ENCODE measurements around the gene GALNT5.

The GALNT5 gene

GRCh38 chr2:157216286-157216965 lies 41.1 kb upstream of the GALNT5 start:
- ChIA-PET CTCF (no interaction called here), POLR2A (no interaction called here)
- Histone ChIP-seq H3K9me3 (ENCODE audit: control insufficient read depth, insufficient read depth, low read depth, low read length) (no peaks in the 10 kb centered on the region), H3K27ac (ENCODE audit: extremely low read depth, low read depth, low read length) (no peak overlapping the region), H3K36me3 (ENCODE audit: control insufficient read depth in 2 of 2, insufficient read depth in 1 of 2, low read length in 2 of 2) (no peaks in the 10 kb centered on the region), H3K4me1 (ENCODE audit: control insufficient read depth, insufficient read depth, low read length) (no peaks in the 10 kb centered on the region), H3K4me3 (ENCODE audit: low read depth, low read length) (no peak overlapping the region)
- TF ChIP-seq WT1 (tag by site-specific recombination; IDR thresholded peaks at IDR 0.05) (no peak), ZNF133 (tag by site-specific recombination; IDR thresholded peaks at IDR 0.05) (no peak), ZNF292 (tag by site-specific recombination; IDR thresholded peaks at IDR 0.05; ENCODE audit: borderline replicate concordance, low read depth) (no peak), ZNF24 (tag by site-specific recombination; IDR thresholded peaks at IDR 0.05) (no peak), ZNF621 (tag by site-specific recombination; IDR thresholded peaks at IDR 0.05) (no peak), ZNF549 (tag by site-specific recombination; IDR thresholded peaks at IDR 0.05) (no peak), SP2 (tag by site-specific recombination; IDR thresholded peaks at IDR 0.05) (no peak), ZNF350 (tag by site-specific recombination; IDR thresholded peaks at IDR 0.05) (no peak), ZNF248 (tag by site-specific recombination; IDR thresholded peaks at IDR 0.05) (no peak), YY2 (tag by site-specific recombination; IDR thresholded peaks at IDR 0.05) (no peak)
- TF ChIP-seq, protein P1, sequence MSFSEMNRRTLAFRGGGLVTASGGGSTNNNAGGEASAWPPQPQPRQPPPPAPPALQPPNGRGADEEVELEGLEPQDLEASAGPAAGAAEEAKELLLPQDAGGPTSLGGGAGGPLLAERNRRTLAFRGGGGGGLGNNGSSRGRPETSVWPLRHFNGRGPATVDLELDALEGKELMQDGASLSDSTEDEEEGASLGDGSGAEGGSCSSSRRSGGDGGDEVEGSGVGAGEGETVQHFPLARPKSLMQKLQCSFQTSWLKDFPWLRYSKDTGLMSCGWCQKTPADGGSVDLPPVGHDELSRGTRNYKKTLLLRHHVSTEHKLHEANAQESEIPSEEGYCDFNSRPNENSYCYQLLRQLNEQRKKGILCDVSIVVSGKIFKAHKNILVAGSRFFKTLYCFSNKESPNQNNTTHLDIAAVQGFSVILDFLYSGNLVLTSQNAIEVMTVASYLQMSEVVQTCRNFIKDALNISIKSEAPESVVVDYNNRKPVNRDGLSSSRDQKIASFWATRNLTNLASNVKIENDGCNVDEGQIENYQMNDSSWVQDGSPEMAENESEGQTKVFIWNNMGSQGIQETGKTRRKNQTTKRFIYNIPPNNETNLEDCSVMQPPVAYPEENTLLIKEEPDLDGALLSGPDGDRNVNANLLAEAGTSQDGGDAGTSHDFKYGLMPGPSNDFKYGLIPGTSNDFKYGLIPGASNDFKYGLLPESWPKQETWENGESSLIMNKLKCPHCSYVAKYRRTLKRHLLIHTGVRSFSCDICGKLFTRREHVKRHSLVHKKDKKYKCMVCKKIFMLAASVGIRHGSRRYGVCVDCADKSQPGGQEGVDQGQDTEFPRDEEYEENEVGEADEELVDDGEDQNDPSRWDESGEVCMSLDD (tag by site-specific recombination; IDR thresholded peaks at IDR 0.05), result no peak
- TF ChIP-seq, protein P2, sequence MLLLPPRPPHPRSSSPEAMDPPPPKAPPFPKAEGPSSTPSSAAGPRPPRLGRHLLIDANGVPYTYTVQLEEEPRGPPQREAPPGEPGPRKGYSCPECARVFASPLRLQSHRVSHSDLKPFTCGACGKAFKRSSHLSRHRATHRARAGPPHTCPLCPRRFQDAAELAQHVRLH (tag by site-specific recombination; IDR thresholded peaks at IDR 0.05), result no peak
- TF ChIP-seq, protein P3, sequence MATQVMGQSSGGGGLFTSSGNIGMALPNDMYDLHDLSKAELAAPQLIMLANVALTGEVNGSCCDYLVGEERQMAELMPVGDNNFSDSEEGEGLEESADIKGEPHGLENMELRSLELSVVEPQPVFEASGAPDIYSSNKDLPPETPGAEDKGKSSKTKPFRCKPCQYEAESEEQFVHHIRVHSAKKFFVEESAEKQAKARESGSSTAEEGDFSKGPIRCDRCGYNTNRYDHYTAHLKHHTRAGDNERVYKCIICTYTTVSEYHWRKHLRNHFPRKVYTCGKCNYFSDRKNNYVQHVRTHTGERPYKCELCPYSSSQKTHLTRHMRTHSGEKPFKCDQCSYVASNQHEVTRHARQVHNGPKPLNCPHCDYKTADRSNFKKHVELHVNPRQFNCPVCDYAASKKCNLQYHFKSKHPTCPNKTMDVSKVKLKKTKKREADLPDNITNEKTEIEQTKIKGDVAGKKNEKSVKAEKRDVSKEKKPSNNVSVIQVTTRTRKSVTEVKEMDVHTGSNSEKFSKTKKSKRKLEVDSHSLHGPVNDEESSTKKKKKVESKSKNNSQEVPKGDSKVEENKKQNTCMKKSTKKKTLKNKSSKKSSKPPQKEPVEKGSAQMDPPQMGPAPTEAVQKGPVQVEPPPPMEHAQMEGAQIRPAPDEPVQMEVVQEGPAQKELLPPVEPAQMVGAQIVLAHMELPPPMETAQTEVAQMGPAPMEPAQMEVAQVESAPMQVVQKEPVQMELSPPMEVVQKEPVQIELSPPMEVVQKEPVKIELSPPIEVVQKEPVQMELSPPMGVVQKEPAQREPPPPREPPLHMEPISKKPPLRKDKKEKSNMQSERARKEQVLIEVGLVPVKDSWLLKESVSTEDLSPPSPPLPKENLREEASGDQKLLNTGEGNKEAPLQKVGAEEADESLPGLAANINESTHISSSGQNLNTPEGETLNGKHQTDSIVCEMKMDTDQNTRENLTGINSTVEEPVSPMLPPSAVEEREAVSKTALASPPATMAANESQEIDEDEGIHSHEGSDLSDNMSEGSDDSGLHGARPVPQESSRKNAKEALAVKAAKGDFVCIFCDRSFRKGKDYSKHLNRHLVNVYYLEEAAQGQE (tag by site-specific recombination; IDR thresholded peaks at IDR 0.05), result no peak
- TF ChIP-seq, protein P4, sequence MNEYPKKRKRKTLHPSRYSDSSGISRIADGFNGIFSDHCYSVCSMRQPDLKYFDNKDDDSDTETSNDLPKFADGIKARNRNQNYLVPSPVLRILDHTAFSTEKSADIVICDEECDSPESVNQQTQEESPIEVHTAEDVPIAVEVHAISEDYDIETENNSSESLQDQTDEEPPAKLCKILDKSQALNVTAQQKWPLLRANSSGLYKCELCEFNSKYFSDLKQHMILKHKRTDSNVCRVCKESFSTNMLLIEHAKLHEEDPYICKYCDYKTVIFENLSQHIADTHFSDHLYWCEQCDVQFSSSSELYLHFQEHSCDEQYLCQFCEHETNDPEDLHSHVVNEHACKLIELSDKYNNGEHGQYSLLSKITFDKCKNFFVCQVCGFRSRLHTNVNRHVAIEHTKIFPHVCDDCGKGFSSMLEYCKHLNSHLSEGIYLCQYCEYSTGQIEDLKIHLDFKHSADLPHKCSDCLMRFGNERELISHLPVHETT (tag by site-specific recombination; IDR thresholded peaks at IDR 0.05), result no peak

DNA sequence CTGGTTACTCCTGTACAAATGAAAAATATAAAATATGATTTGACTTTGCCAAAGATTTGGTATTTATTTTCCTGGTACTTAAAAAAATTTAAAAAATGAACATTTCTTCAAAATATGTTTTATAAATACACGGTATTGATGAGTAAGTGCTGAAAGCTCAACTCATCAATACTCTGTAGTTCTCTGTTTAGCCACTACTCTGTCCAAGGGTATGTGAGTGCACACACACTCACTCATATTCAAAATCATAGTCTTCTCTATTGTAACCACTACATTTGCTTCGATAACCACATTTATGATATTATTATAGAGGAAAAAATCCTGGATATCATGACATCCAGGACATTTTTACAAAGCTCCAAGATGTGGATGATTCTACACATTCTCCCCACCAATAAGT lies 40.1 kb upstream of the GALNT5 start:
- Histone ChIP-seq H3K36me3 (ENCODE audit: control insufficient read depth in 2 of 2, insufficient read depth in 1 of 2, low read length in 2 of 2) (no peaks in the 10 kb centered on the region), H3K4me1 (ENCODE audit: control insufficient read depth, insufficient read depth, low read length) (no peaks in the 10 kb centered on the region), H3K9me3 (ENCODE audit: control insufficient read depth, insufficient read depth, low read depth, low read length) (no peaks in the 10 kb centered on the region), H3K4me3 (ENCODE audit: low read depth, low read length) (no peak overlapping the region), H3K27ac (ENCODE audit: extremely low read depth, low read depth, low read length) (no peak overlapping the region)
- CTCF ChIA-PET, result interaction anchor here (0.6 kb wide), 1 partner anchor 47 kb away, joined by 3 read pairs; no protein-coding TSS in a partner anchor
- POLR2A ChIA-PET, result no interaction called here
- TF ChIP-seq FEZF1 (tag by site-specific recombination; IDR thresholded peaks at IDR 0.05) (no peak), ZBTB1 (tag by site-specific recombination; IDR thresholded peaks at IDR 0.05) (no peak), PRDM1 (tag by site-specific recombination; IDR thresholded peaks at IDR 0.05) (no peak), ZNF174 (tag by site-specific recombination; IDR thresholded peaks at IDR 0.05) (no peak), ZIC2 (tag by site-specific recombination; IDR thresholded peaks at IDR 0.05) (no peak), ZNF266 (tag by site-specific recombination; IDR thresholded peaks at IDR 0.05; ENCODE audit: low read depth) (no peak), ZNF416 (tag by site-specific recombination; IDR thresholded peaks at IDR 0.05) (no peak), ZSCAN5A (tag by site-specific recombination; IDR thresholded peaks at IDR 0.05) (no peak)

All from HEK293 (cell line).